Stimulated activated naive B cell treated with anti-CD40 and anti-IgM and Interleukin-4, amounts not matched to agents 10 μg/mL and 1 μg/mL and 100 μg/mL, for 72 hours (primary cell): ENCODE data around the gene POM121L2.
"Not testable (repeated sequence)": the region's sequence is repeated elsewhere in the genome, so short reads cannot be mapped to it uniquely, and the experiment has no call there.

Experiments
- ATAC-seq, 2 donors: fragments of 150-1000 bp; cut with Tn5 transposase; replicated peaks; 2 replicates each; pipeline ENCODE4 v1.10.0; 2021; ENCODE audit warnings: moderate library complexity in 1 of 2
- DNase-seq: peaks from one replicate; pipeline ENCODE4 v3.0.0; 2021
- H3K27ac Mint-ChIP-seq: one replicate; pipeline ENCODE4 v1.8.0; 2022; ENCODE audit warnings: mild to moderate bottlenecking, mixed read lengths
- H3K27me3 Mint-ChIP-seq, 2 donors: one replicate each; pipeline ENCODE4 v1.8.0; 2022; ENCODE audit warnings: mixed read lengths in 2 of 2
- H3K36me3 Mint-ChIP-seq, 2 donors: one replicate each; pipeline ENCODE4 v1.8.0; 2022; ENCODE audit warnings: mixed read lengths in 2 of 2, mild to moderate bottlenecking in 1 of 2
- H3K4me1 Mint-ChIP-seq, 2 donors: one replicate each; pipeline ENCODE4 v1.8.0; 2022; ENCODE audit warnings: mixed read lengths in 2 of 2, mild to moderate bottlenecking in 1 of 2
- H3K4me3 Mint-ChIP-seq, 2 donors: one replicate each; pipeline ENCODE4 v1.8.0; 2022; ENCODE audit warnings: mild to moderate bottlenecking in 2 of 2, mixed read lengths in 2 of 2, moderate library complexity in 1 of 2
- H3K9me3 Mint-ChIP-seq, 2 donors: one replicate each; pipeline ENCODE4 v1.8.0; 2022; ENCODE audit warnings: mixed read lengths in 2 of 2, mild to moderate bottlenecking in 1 of 2

POM121L2 gene

DNA sequence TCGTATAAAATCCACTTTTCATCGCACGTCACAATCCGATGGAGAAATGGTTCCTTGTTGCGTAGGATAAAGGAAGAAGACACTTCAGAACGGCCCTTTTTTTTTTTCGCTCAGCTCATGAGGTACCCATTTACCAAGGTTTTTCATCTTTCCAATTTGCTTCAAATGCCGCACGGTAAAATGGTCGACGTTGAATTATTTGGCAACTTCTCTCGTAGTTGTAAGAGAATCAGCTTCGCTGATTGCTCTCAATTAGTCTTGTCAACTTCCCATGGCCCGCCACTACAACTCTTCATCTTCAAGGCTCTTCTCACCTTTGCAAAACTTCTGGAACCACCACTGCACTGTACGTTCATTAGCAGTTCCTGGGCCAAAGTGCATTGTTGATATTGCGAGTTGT lies 28.8 kb downstream of the POM121L2 start:
- Mint-ChIP-seq H3K9me3 (peaks cover 18 to 24% of the 10 kb centered on the region in 2 donors), H3K36me3 (peaks cover 9 to 13% of the 10 kb centered on the region in 2 donors), H3K4me1 (peaks cover 2 to 6% of the 10 kb centered on the region in 2 donors), H3K27me3 (peaks cover 65 to 68% of the 10 kb centered on the region in 2 donors), H3K4me3 (no peak overlapping the region), H3K27ac (peak overlapping the region; percentile 20)
- ATAC-seq (no peak), DNase-seq (no peak)

- H3K4me3 Mint-ChIP-seq, result no peak overlapping the region
- no peak overlapping the region for H3K27ac Mint-ChIP-seq
- DNase-seq (no peak), ATAC-seq (no peak)
- peaks cover 67% of the 10 kb centered on the region in 2 donors for H3K27me3 Mint-ChIP-seq
- H3K9me3 Mint-ChIP-seq, result peaks cover 23 to 29% of the 10 kb centered on the region in 2 donors
- peaks cover 2 to 4% of the 10 kb centered on the region in 2 donors for H3K4me1 Mint-ChIP-seq
- H3K36me3 Mint-ChIP-seq, result peaks cover 6 to 19% of the 10 kb centered on the region in 2 donors
These were observed 30.5 kb downstream of the POM121L2 start for GRCh38 chr6:27281569-27281968.

GRCh38 chr6:27281105-27281539 lies 31.0 kb downstream of the POM121L2 start:
- no peak for ATAC-seq
- H3K4me3 Mint-ChIP-seq, result no peak overlapping the region
- H3K9me3 Mint-ChIP-seq, result peaks cover 20 to 25% of the 10 kb centered on the region in 2 donors
- H3K27ac Mint-ChIP-seq, result no peak overlapping the region
- H3K27me3 Mint-ChIP-seq, result peaks cover 67% of the 10 kb centered on the region in 2 donors
- no peak for DNase-seq
- peaks cover 4 to 15% of the 10 kb centered on the region in 2 donors for H3K36me3 Mint-ChIP-seq
- H3K4me1 Mint-ChIP-seq, result peaks cover 2 to 4% of the 10 kb centered on the region in 2 donors

GRCh38 chr6:27280540-27281000 lies 31.5 kb downstream of the POM121L2 start:
- Mint-ChIP-seq H3K36me3 (peaks cover 3 to 15% of the 10 kb centered on the region in 2 donors), H3K27me3 (peaks cover 64 to 67% of the 10 kb centered on the region in 2 donors), H3K27ac (no peak overlapping the region), H3K4me1 (peaks cover 2 to 4% of the 10 kb centered on the region in 2 donors), H3K4me3 (no peak overlapping the region), H3K9me3 (peaks cover 16 to 22% of the 10 kb centered on the region in 2 donors)
- DNase-seq (no peak), ATAC-seq (no peak)

DNA sequence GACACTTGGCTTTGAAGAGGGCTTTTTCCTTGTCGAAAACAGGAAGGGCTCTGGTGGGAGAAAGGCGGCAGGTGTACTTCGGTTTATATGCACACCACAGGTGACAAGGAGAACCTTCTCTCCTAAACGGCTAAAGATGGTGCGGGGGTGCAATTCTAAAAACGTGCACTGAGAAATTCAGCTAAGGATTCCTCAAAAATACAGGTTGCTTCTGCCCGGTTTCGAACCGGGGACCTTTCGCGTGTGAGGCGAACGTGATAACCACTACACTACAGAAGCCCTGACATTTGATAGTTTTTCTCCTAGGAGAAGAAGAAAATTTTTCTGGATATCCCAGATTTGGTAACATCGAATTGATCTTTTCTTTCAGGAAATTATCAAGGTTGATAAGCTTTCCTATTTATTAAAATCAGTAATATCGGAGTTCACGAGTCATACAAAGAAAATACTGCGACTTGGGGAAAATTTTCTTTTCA lies 32.0 kb downstream of the POM121L2 start:
- Mint-ChIP-seq H3K4me1 (peaks cover 2 to 4% of the 10 kb centered on the region in 2 donors), H3K27ac (no peak overlapping the region), H3K9me3 (peaks cover 16 to 19% of the 10 kb centered on the region in 2 donors), H3K36me3 (peaks cover 3 to 15% of the 10 kb centered on the region in 2 donors), H3K4me3 (no peak overlapping the region), H3K27me3 (peaks cover 60 to 63% of the 10 kb centered on the region in 2 donors)
- no peak for DNase-seq
- ATAC-seq, result no peak

DNA sequence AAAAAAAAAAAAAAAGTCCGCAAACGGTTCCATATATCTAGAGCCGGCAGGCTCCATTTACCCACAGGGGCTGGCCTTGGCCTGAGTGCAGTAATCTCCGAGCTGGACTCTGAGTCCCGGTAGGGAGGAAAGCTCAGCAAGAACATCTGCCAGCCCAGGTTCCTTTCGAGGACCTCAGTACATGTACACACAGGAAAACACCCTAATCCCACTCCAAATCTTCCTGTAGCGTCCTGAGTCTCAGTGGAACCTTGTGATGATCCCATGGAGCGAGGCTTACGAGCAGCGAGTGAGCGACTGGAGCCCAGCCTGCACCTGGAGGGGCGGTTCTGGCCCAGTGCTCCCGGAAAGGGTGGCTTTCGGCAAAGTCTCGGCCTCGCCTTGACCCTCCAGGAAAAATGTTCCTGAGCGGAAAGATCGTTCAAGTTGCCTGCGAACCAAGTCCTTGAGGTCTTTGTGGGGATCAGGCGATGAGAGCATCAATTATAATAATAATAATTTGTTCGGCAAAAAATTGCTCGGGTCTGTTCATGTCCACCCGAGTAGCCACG lies 32.5 kb downstream of the POM121L2 start:
- Mint-ChIP-seq H3K36me3 (peaks cover 3 to 12% of the 10 kb centered on the region in 2 donors), H3K27me3 (peaks cover 56 to 59% of the 10 kb centered on the region in 2 donors), H3K27ac (no peak overlapping the region), H3K4me3 (peak overlapping the region in 1 of 2 donors; percentile 50), H3K9me3 (peaks cover 12 to 15% of the 10 kb centered on the region in 2 donors), H3K4me1 (peaks cover 2 to 4% of the 10 kb centered on the region in 2 donors)
- no peak for ATAC-seq
- no peak for DNase-seq

GRCh38 chr6:27275025-27275956 lies 36.8 kb downstream of the POM121L2 start:
- H3K27ac Mint-ChIP-seq, result no peak overlapping the region
- DNase-seq (no peak), ATAC-seq (no peak)
- peaks cover 3 to 11% of the 10 kb centered on the region in 2 donors for H3K36me3 Mint-ChIP-seq
- peaks cover 10 to 12% of the 10 kb centered on the region in 2 donors for H3K9me3 Mint-ChIP-seq
- H3K4me3 Mint-ChIP-seq, result no peak overlapping the region
- peaks cover 2 to 4% of the 10 kb centered on the region in 2 donors for H3K4me1 Mint-ChIP-seq
- H3K27me3 Mint-ChIP-seq, result peaks cover 53 to 70% of the 10 kb centered on the region in 2 donors

GRCh38 chr6:27273783-27274182 lies 38.3 kb downstream of the POM121L2 start:
- peaks cover 8 to 10% of the 10 kb centered on the region in 2 donors for H3K9me3 Mint-ChIP-seq
- peaks cover 54 to 69% of the 10 kb centered on the region in 2 donors for H3K27me3 Mint-ChIP-seq
- H3K36me3 Mint-ChIP-seq, result peaks cover 0 to 7% of the 10 kb centered on the region in 2 donors

DNA sequence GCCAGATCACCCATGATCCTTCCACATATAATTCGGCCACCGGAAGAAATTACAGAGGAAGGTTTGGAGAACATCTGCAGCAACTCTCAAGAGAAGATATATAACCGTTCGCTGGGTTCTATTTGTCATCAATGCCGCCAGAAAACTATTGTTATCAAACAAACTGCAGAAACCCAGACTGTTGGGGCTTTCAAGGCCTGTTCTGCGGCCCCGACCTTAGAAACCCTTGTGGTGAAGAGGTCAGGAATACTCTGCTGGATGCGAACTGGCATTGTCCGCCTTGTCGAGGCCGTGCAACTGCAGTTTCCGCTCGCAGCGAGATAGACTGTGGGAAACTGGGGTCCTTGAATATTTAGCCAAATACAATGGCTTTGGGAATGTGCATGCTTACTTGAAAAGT lies 43.3 kb downstream of the POM121L2 start:
- H3K36me3 Mint-ChIP-seq, result no peaks in the 10 kb centered on the region
- DNase-seq (no peak), ATAC-seq (no peak)
- peaks cover 0 to 1% of the 10 kb centered on the region in 2 donors for H3K9me3 Mint-ChIP-seq
- peaks cover 0 to 2% of the 10 kb centered on the region in 2 donors for H3K4me1 Mint-ChIP-seq
- peaks cover 39 to 63% of the 10 kb centered on the region in 2 donors for H3K27me3 Mint-ChIP-seq
- no peak overlapping the region for H3K4me3 Mint-ChIP-seq
- H3K27ac Mint-ChIP-seq, result no peak overlapping the region

More at GRCh38 chr6:27273783-27274182, 38.3 kb downstream of the POM121L2 start:
- H3K4me3 Mint-ChIP-seq, result no peak overlapping the region
- H3K4me1 Mint-ChIP-seq, result no peaks in the 10 kb centered on the region
- H3K27ac Mint-ChIP-seq, result no peak overlapping the region
- ATAC-seq, result no peak
- DNase-seq, result no peak

DNA sequence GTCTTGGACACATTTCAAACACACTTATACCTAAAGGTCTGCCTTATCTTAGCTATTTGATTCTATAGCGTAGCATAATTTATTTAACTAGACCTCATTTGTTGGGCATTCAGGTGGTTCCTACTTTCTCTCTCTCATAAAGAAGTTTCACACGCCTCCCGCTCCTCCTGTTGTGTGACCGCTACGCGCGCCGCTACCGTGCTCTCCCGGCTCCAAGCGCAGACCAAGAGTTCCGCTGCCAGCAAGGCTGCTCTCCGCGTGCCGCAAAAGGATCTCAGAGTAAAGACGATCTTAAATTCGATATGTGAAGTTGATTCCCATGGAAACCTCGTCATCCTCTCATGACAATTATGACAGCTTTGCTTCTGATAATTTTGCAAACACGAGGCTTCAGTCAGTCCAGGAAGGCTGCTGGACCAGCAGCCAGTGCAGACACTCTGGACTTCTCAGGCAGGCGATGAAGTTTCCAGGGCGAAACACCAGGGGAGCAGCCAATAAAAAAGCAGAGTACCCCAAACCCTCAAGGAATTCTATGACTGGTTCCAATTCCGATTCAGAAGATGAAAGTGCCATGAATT lies 44.1 kb downstream of the POM121L2 start:
- DNase-seq (no peak), ATAC-seq (no peak)
- Mint-ChIP-seq H3K27me3 (peaks cover 37 to 66% of the 10 kb centered on the region in 2 donors), H3K36me3 (no peaks in the 10 kb centered on the region), H3K9me3 (peaks cover 0 to 1% of the 10 kb centered on the region in 2 donors), H3K4me3 (no peak overlapping the region), H3K4me1 (peaks cover 0 to 2% of the 10 kb centered on the region in 2 donors), H3K27ac (no peak overlapping the region)

DNA sequence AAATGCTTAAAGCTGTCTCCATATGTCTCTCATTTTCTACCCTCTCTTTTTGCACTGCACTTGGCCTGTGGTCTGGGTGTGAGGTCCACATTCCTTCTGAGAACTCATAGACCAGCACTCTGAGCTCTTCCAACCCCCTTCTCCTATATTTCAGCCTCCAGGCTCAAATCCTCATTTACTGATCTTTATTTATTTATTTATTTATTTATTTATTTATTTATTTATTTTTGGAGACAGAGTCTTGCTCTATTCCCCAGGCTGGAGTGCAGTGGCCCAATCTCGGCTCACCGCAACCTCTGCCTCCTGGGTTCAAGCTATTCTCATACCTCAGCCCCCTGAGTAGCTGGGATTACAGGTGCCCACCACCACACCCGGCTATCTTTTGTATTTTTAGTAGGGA lies 45.1 kb downstream of the POM121L2 start:
- H3K4me3 Mint-ChIP-seq, DNase-seq, H3K9me3 Mint-ChIP-seq, H3K4me1 Mint-ChIP-seq, H3K27ac Mint-ChIP-seq, H3K36me3 Mint-ChIP-seq, ATAC-seq: not testable (repeated sequence)
- peaks cover 31 to 67% of the 10 kb centered on the region in 2 donors for H3K27me3 Mint-ChIP-seq

GRCh38 chr6:27263886-27264285 lies 48.2 kb downstream of the POM121L2 start:
- H3K27me3 Mint-ChIP-seq, result peaks cover 35 to 74% of the 10 kb centered on the region in 2 donors
- peaks cover 0 to 3% of the 10 kb centered on the region in 2 donors for H3K9me3 Mint-ChIP-seq
- no peak for DNase-seq
- H3K36me3 Mint-ChIP-seq, result no peaks in the 10 kb centered on the region
- ATAC-seq, result no peak
- H3K4me3 Mint-ChIP-seq, result no peak overlapping the region
- H3K27ac Mint-ChIP-seq, result no peak overlapping the region
- peaks cover 0 to 2% of the 10 kb centered on the region in 2 donors for H3K4me1 Mint-ChIP-seq

- no peak for DNase-seq
- Mint-ChIP-seq H3K27me3 (peaks cover 31 to 70% of the 10 kb centered on the region in 2 donors), H3K9me3 (peaks cover 0 to 2% of the 10 kb centered on the region in 2 donors)
These were observed 51.2 kb downstream of the POM121L2 start for GRCh38 chr6:27260836-27261375.

DNA sequence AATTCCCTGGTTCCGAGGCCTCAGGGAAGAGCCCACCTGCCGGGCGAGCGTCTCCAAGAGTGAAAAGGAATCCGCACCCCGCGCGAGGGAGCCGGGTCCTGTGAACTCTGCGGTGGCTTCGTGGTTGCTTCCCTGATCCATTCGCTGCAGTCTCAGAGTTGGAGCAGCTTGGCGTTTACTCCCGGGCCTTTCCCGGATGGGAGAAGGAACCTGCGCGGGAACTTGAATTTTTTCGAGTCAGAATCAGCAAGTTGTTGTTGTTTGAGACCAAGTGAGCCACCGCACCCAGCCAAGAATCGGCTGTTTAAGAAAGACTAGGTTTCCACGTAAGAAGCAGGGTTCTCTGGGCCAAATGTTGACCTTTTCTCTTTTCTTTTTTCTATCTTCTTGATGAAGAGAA lies 51.7 kb downstream of the POM121L2 start:
- no peaks in the 10 kb centered on the region for H3K36me3 Mint-ChIP-seq
- no peak overlapping the region for H3K4me3 Mint-ChIP-seq
- H3K27ac Mint-ChIP-seq, result no peak overlapping the region
- H3K9me3 Mint-ChIP-seq, result peaks cover 0 to 2% of the 10 kb centered on the region in 2 donors
- H3K27me3 Mint-ChIP-seq, result peaks cover 36 to 71% of the 10 kb centered on the region in 2 donors
- no peaks in the 10 kb centered on the region for H3K4me1 Mint-ChIP-seq
- DNase-seq (no peak), ATAC-seq (no peak)

More at GRCh38 chr6:27260836-27261375, 51.2 kb downstream of the POM121L2 start:
- Mint-ChIP-seq H3K4me3 (no peak overlapping the region), H3K4me1 (no peaks in the 10 kb centered on the region), H3K36me3 (no peaks in the 10 kb centered on the region), H3K27ac (no peak overlapping the region)
- ATAC-seq, result no peak
